A172 (cell line): ENCODE measurements around the gene DPYD. TPM values are rescaled to one million over a fixed set of nuclear protein-coding genes. Genes with fewer than 3 reads are reported as not detected.

Experiments
- DNase-seq: peaks from one replicate; pipeline ENCODE4 v3.0.0-alpha.2; 2015; ENCODE audit warnings: low spot score
- total RNA-seq: library from RNA; depleted of rRNA; stranded (reverse); fragments of >200 nt; shearing (Covaris generic); gene quantifications from 2 replicates; pipeline ENCODE4 v1.2.3, GENCODE V29; 2014

Gene DPYD
- total RNA-seq, 1 experiment from 2014 or later, result 30.7 TPM

- no peak for DNase-seq
Measured at GRCh38 chr1:97538113-97538512, 382.7 kb downstream of the DPYD start.

- no peak for DNase-seq
Measured at GRCh38 chr1:97533358-97533757, 387.5 kb downstream of the DPYD start.

GRCh38 chr1:97529600-97529999 lies 391.2 kb downstream of the DPYD start:
- no peak for DNase-seq

GRCh38 chr1:97524211-97524610 lies 396.6 kb downstream of the DPYD start:
- no peak for DNase-seq

GRCh38 chr1:97516588-97516987 lies 404.2 kb downstream of the DPYD start:
- no peak for DNase-seq

GRCh38 chr1:97508653-97509218 lies 412.1 kb downstream of the DPYD start:
- no peak for DNase-seq

- DNase-seq, result no peak
Measured at GRCh38 chr1:97507863-97508262, 413.0 kb downstream of the DPYD start.

- DNase-seq, result no peak
Measured at GRCh38 chr1:97506368-97506767, 414.5 kb downstream of the DPYD start.

GRCh38 chr1:97505816-97506215 lies 415.0 kb downstream of the DPYD start:
- no peak for DNase-seq

GRCh38 chr1:97505289-97505688 lies 415.5 kb downstream of the DPYD start:
- no peak for DNase-seq

GRCh38 chr1:97502360-97502759 lies 418.5 kb downstream of the DPYD start:
- no peak for DNase-seq

- no peak for DNase-seq
Measured at GRCh38 chr1:97501628-97502027, 419.2 kb downstream of the DPYD start.

GRCh38 chr1:97500760-97501159 lies 420.1 kb downstream of the DPYD start:
- DNase-seq, result no peak

GRCh38 chr1:97499667-97500066 lies 421.2 kb downstream of the DPYD start:
- no peak for DNase-seq

- no peak for DNase-seq
Measured at GRCh38 chr1:97489834-97490233, 431.0 kb downstream of the DPYD start.

- no peak for DNase-seq
Measured at GRCh38 chr1:97488530-97488929, 432.3 kb downstream of the DPYD start.

- DNase-seq, result no peak
Measured at GRCh38 chr1:97482022-97482421, 438.8 kb downstream of the DPYD start.

- DNase-seq, result no peak
Measured at GRCh38 chr1:97467445-97467844, 453.4 kb downstream of the DPYD start.

GRCh38 chr1:97464305-97464704 lies 456.5 kb downstream of the DPYD start:
- no peak for DNase-seq

GRCh38 chr1:97461782-97462181 lies 459.1 kb downstream of the DPYD start:
- no peak for DNase-seq

- DNase-seq, result no peak
Measured at GRCh38 chr1:97457446-97458089, 463.3 kb downstream of the DPYD start.

GRCh38 chr1:97451944-97452343 lies 468.9 kb downstream of the DPYD start:
- no peak for DNase-seq

GRCh38 chr1:97451046-97451826 lies 469.6 kb downstream of the DPYD start:
- DNase-seq, result no peak
